Right lobe of liver (tissue), 6 donors: ENCODE data around the gene PARVG. TPM values are rescaled to one million over a fixed set of nuclear protein-coding genes. Genes with fewer than 3 reads are reported as not detected.

Experiments
- ATAC-seq, 4 donors: fragments of 200-7000 bp; cut with Tn5 transposase; one replicate each; pipeline ENCODE4 v1.9.1; 2020; ENCODE audit warnings: mild to moderate bottlenecking in 4 of 4, moderate library complexity in 4 of 4
- DNase-seq, 3 donors: peaks; one replicate each; pipeline ENCODE4 v3.0.0-alpha.2; 2020
- H3K27ac ChIP-seq, 3 donors: fragments of 200-600 bp; one replicate each; pipeline ENCODE4 v1.8.0; 2022
- H3K27me3 ChIP-seq, 2 donors: fragments of 200-600 bp; one replicate each; pipeline ENCODE4 v1.8.0; 2022
- H3K36me3 ChIP-seq, 4 donors: fragments of 200-600 bp; sonication (generic) in 1 of 4; one replicate each; pipeline versions ENCODE4 v1.5.1 to v1.8.0; 2017 to 2022; ENCODE audit warnings: control low read depth in 1 of 4
- H3K4me1 ChIP-seq, 4 donors: fragments of 200-600 bp; sonication (generic) in 1 of 4; one replicate each; pipeline versions ENCODE4 v1.5.1 to v1.8.0; 2017 to 2022; ENCODE audit warnings: control low read depth in 1 of 4
- H3K4me3 ChIP-seq, 3 donors: fragments of 200-600 bp; one replicate each; pipeline ENCODE4 v1.8.0; 2022
- H3K9me3 ChIP-seq, 4 donors: fragments of 200-600 bp; sonication (generic) in 1 of 4; one replicate each; pipeline versions ENCODE4 v1.5.1 to v1.8.0; 2017 to 2022; ENCODE audit warnings: control low read depth in 1 of 4
- POLR2A ChIP-seq: fragments of 450-650 bp; IDR thresholded peaks from one replicate; pipeline ENCODE4 v1.6.1; 2017; ENCODE audit warnings: antibody characterized with exemption, mild to moderate bottlenecking
- WGBS: methylation state at CpG from one replicate; pipeline ENCODE4 v1.1.6; 2018; ENCODE audit warnings: low coverage, low lambda C conversion rate; ENCODE audit not compliant: insufficient coverage; ENCODE audit errors: missing lambda C conversion rate; 5-methylcytosine and 5-hydroxymethylcytosine counted together
- intact Hi-C, 2 donors: fragments of 100-400 bp; cut with DNase I; formaldehyde crosslinking; loops; one replicate each; pipeline versions ENCODE4 v1.11.2 to v1.14.1; 2022
- total RNA-seq, 6 experiments: library from RNA; depleted of rRNA in 2 of 6; stranded (reverse); fragments of >200 nt in 2 of 6; fragmentation: NEBNext Ultra II Directional in 3 of 6; extraction: Animal tissue kit (Norgen Biotek cat#: 25700) in 3 of 6; gene quantifications; one replicate each; pipeline versions ENCODE4 v1.1.0 to v1.2.4, GENCODE V29; 2016 to 2023
- TF ChIP-seq, protein P1 (sequence below), 4 donors: fragments of 200-600 bp in 3 of 4; fragments of 450-650 bp in 1 of 4; IDR thresholded peaks; one replicate each; pipeline versions ENCODE4 v1.5.1 to v1.8.0; 2016 to 2022; ENCODE audit warnings: antibody characterized with exemption in 4 of 4, mild to moderate bottlenecking in 2 of 4
- donor health status: DM: no; HTN: yes; CAD: no.
- donor health status: DM: no; HTN: no; CAD: no.
- donor health status: DM: no; HTN: no; CAD: no.
- donor health status: DM: no; HTN: yes; CAD: no.
- donor health status: DM: no; HTN: yes; CAD: no.

Gene PARVG
- total RNA-seq, 6 experiments from 2014 or later = 3.7 to 10.8 (median 7.9) TPM

DNA sequence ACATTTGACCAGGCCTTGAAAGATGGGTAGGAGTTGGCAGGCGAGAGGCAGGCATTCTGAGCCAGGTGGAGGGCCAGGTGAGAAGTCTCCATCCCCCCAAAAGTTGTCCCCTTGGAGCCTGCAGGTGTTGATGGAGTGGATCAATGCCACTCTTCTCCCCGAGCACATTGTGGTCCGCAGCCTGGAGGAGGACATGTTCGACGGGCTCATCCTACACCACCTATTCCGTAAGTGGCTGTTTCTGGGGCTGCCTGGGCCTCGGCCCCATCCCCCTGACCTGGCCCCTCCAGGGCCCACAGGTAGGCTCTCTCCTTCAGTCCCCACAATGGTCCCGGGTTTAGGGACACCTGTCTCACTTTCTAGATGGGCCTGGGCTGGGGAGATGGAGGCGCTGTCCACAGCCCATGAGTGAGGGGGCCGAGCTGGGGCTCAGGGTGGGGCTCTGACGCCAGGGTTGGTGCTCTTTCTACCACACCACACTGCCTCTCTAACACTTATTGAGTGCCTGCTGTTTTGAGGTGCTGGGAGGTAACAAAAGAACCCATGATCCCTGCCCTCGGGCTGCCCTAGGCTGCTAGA lies 7.0 kb downstream of the PARVG start:
- Histone ChIP-seq H3K27me3 (no peaks in the 10 kb centered on the region), H3K4me1 (no peaks in the 10 kb centered on the region), H3K36me3 (no peaks in the 10 kb centered on the region), H3K9me3 (no peaks in the 10 kb centered on the region), H3K4me3 (no peak overlapping the region), H3K27ac (no peak overlapping the region)
- DNase-seq = peak in 1 of 3 donors; percentile 34
- whole genome bisulfite sequencing = 72% methylated on average over 3 of the region's 12 CpGs
- TF ChIP-seq, protein P1, sequence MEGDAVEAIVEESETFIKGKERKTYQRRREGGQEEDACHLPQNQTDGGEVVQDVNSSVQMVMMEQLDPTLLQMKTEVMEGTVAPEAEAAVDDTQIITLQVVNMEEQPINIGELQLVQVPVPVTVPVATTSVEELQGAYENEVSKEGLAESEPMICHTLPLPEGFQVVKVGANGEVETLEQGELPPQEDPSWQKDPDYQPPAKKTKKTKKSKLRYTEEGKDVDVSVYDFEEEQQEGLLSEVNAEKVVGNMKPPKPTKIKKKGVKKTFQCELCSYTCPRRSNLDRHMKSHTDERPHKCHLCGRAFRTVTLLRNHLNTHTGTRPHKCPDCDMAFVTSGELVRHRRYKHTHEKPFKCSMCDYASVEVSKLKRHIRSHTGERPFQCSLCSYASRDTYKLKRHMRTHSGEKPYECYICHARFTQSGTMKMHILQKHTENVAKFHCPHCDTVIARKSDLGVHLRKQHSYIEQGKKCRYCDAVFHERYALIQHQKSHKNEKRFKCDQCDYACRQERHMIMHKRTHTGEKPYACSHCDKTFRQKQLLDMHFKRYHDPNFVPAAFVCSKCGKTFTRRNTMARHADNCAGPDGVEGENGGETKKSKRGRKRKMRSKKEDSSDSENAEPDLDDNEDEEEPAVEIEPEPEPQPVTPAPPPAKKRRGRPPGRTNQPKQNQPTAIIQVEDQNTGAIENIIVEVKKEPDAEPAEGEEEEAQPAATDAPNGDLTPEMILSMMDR (IDR thresholded peaks at IDR 0.05) = no peak
- no peak for TF ChIP-seq POLR2A
- intact Hi-C loops = no loop called here
- ATAC-seq = no peak

GRCh38 chr22:44188316-44188715 lies 7.6 kb downstream of the PARVG start:
- no peak for ATAC-seq
- H3K4me1 ChIP-seq = no peaks in the 10 kb centered on the region
- WGBS = 40% methylated on average over 1 of the region's 8 CpGs

GRCh38 chr22:44188986-44189630 lies 8.4 kb downstream of the PARVG start:
- ATAC-seq (no peak), DNase-seq (peak in 2 of 3 donors; percentile 36 to 48)
- no peak overlapping the region for H3K4me3 ChIP-seq
- intact Hi-C loops = no loop called here
- no CpG with 5 or more reads among the region's 12 CpGs for WGBS
- no peak overlapping the region for H3K27ac ChIP-seq
- H3K27me3 ChIP-seq = no peaks in the 10 kb centered on the region
- no peaks in the 10 kb centered on the region for H3K9me3 ChIP-seq
- no peak for TF ChIP-seq POLR2A
- TF ChIP-seq, protein P1 (IDR thresholded peaks at IDR 0.05) = no peak
- H3K4me1 ChIP-seq = no peaks in the 10 kb centered on the region
- no peaks in the 10 kb centered on the region for H3K36me3 ChIP-seq

More at GRCh38 chr22:44188316-44188715, 7.6 kb downstream of the PARVG start:
- TF ChIP-seq POLR2A = no peak
- TF ChIP-seq, protein P1 (IDR thresholded peaks at IDR 0.05) = no peak
- H3K27ac ChIP-seq = no peak overlapping the region
- no peaks in the 10 kb centered on the region for H3K36me3 ChIP-seq
- no peaks in the 10 kb centered on the region for H3K9me3 ChIP-seq
- intact Hi-C loops = no loop called here
- no peaks in the 10 kb centered on the region for H3K27me3 ChIP-seq
- DNase-seq = peak in 1 of 3 donors; percentile 25
- H3K4me3 ChIP-seq = no peak overlapping the region

DNA sequence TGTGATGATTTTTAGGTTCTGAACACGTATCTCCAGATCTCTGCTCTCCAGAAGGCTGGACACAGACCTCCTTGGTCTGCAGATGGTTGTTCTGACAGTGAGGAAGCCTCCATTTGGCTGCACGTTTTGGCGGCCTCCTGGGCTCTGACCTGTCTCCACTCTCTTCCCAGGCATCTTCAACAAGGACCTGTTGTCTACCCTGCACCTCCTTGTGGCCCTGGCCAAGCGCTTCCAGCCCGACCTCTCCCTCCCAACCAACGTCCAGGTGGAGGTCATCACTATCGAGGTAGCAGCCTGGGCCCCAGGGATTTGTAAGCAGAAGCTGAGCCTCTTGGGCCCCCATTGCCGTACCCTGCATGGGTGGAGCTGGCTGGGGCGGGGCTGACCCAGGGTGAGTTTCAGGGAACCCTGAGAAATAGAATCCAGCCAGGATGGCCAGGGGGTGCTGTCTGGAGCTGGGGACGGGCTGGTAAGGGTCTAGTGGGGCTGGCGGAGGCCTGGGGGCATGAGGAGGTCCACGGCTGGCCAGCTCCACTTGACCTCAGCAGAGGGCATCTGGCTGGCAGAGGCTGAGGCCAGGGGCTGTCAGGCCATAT lies 9.8 kb downstream of the PARVG start:
- Histone ChIP-seq H3K27ac (no peak overlapping the region), H3K27me3 (no peaks in the 10 kb centered on the region), H3K4me1 (no peaks in the 10 kb centered on the region), H3K36me3 (no peaks in the 10 kb centered on the region), H3K4me3 (no peak overlapping the region), H3K9me3 (no peaks in the 10 kb centered on the region)
- TF ChIP-seq, protein P1 (IDR thresholded peaks at IDR 0.05) = no peak
- no peak for TF ChIP-seq POLR2A
- WGBS = 57% methylated on average over 4 of the region's 12 CpGs
- intact Hi-C loops = no loop called here
- DNase-seq (peak in 1 of 3 donors; percentile 27), ATAC-seq (no peak)
